HG02588 (cell line): ENCODE results near the gene PRKCA.

Source experiments
- ATAC-seq: cut with Tn5 transposase; IDR thresholded peaks from one replicate; pipeline ENCODE4 v1.9.1; 2021; ENCODE audit warnings: mild to moderate bottlenecking, moderate library complexity; ENCODE audit not compliant: unreplicated experiment

Gene PRKCA

DNA sequence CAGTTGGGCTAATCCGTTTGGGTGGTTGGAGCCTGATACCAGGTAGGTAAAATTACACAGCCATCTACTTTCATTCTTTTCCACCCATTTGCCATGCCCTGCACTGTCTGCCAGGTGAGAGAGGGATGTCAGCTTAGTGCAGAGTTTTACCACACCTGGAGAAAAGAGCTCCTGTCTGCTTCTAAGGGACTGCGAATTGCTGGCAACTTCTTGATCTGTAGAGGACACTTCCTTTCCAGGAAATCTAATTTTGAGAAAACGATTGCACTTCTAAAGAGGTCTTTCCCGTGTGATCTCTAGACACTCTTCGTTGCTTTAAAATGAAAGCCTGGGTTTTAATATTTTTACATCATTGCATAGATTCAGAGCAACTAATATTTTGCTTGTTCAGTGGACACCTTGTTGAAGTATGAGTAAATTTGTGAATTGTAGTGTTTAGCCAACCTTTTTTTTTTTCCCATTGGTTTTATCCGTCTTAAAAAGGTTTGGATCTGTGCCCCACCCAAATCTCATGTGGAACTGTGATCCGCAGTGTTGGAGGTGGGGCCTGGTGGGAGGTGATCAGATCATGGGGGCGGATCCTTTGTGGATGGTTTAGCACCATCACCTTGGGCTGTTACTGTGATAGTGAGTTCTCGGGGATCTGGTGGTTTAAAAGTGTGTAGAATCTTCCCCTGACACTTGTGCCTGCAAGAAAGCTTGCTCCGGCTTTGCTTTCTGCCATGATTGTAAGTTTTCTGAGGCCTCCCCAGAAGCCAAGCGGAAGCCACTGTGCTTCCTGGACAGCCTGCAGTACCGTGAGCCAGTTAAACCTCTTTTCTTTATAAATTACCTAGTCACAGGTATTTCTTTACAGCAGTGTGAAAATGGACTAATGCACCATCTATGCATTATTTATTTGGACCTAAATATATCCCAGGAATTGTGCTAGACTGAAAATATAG, 104.6 kb downstream of the PRKCA start:
- ATAC-seq: no peak

DNA sequence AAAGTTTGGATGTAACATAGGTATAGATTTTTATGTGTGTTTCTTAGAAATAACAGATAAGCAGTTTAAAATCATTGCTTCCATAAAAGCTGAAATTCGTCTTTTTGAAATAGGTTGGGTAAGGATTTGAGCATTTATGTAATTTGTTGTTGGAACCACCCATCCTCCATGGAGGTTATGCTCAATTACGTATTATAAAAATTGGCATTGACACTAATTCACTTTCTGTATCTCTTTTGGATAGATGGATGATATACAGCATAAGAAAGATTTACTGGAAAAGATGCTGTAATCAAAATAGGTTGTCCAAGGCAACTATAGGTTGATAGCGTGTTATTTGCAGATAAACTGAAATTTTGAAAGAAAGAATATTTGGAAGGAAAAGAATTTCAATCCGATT, 105.5 kb downstream of the PRKCA start:
- ATAC-seq: no peak

DNA sequence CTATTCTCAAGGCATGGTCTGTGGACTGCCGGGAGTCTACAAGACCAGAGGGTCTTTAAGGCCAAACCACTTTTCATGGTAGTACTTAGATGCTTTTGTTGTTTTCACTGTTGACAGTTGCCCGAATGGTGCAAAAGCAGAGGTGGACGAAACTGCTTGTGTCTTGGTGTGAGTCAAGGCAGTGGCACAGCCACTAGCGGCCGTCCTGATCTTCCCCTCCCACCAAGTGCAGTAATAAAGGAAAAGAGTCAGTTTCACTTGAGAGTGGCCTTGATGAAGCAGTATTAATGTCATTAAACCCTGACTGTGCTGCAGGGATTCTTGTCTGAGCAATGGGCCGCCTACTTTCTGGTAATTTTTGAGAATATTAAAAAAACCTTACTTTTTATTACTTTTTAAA, 109.1 kb downstream of the PRKCA start:
- ATAC-seq: no peak

DNA sequence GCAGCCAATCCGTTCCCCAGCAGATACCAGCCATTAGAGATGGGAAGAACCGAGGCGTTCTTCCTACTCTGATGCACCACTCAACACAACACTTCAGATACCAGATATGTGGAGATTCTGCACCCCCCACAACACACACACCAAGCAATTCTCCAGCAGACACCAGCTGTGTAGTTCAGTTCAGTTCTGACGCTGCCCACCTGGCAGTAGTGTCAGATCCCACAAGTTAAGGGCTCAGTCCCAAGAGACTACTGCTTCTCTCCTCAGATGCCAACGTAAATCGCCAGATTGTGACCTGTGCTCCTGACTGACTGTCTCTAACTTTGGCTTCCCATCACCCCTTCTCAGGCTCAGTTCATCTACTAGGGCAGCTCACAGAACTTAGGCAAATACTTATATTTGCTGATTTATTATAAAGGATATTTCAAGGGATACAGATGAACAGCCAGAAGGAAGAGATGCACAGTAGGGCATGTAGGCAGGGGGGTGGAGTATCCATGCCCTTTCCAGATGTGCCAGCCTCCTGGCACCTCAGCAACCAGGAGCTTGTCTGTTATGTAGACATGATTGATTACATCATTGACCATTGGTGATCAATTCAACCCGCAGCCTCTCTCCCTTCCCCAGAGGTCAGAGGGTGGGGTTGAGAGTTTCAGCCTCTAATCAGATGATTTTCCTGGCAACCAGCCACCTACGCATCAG, 110.6 kb downstream of the PRKCA start:
- ATAC-seq: no peak

DNA sequence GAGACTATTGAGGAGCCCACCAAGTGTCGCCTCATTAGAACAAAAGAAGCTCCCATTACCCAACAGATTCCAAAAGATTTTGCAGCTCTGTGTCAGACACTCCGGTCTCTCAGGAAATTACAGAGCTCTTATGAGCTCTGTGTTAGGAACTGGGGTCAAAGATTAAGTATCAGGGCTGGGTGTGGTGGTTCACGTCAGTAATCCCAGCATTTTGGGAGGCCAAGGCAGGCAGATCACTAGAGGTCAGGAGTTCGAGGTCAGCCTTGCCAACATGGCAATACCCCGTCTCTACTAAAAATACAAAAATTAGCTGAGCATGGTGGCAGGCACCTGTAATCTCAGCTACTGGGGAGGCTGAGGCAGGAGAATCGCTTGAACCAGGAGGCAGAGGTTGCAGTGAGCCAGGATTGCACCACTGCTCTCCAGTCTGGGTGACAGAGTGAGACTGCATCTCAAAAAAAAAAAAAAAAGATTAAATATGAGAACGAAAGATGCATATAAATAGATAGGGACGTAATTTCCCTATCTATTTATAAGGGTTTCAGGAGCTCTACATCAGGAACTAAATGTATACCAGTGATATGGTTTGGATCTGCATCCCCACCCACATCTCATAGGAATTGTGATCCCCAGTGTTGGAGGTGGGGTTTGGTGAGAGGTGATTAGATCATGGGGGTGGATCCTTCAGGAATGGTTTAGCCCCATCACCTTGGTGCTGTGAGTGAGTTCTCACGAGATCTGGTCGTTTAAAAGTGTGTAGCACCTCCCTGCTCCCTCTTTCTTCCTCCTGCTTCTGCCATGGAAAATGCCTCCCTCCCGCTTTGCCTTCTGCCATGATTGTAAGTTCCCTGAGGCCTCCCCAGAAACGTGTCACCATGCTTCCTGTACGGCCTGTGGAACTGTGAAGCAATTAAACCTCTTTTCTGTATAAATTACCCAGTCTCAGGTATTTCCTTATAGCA, 111.4 kb downstream of the PRKCA start:
- ATAC-seq: no peak

DNA sequence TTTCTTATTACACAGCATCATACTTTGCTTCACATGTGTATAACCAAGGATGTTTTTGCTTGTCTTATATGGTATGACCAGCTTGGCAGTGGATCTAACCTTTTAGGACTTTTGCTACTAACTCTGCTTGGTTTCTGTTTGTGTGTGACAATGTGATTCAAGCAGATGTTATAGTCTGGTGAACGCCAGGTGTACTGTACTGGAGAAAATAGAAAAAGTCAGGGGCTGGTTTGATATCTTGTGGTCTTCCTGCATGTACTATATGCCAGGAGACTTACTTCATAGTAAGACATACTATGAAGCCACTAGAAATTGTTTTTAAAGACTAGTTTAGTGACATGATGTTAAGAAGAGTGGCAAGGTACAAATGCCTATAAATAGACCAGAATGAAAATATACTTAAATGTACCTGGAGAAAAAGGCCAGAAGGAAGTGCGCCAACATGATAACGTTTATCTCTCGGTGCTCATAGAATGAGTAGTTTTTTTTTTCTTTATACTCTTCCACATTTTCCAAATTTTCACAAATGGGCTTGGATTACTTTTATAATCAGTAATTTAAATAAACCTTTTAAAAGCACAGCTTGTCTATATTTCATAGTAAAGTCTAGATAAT, 112.3 kb downstream of the PRKCA start:
- no peak for ATAC-seq

DNA sequence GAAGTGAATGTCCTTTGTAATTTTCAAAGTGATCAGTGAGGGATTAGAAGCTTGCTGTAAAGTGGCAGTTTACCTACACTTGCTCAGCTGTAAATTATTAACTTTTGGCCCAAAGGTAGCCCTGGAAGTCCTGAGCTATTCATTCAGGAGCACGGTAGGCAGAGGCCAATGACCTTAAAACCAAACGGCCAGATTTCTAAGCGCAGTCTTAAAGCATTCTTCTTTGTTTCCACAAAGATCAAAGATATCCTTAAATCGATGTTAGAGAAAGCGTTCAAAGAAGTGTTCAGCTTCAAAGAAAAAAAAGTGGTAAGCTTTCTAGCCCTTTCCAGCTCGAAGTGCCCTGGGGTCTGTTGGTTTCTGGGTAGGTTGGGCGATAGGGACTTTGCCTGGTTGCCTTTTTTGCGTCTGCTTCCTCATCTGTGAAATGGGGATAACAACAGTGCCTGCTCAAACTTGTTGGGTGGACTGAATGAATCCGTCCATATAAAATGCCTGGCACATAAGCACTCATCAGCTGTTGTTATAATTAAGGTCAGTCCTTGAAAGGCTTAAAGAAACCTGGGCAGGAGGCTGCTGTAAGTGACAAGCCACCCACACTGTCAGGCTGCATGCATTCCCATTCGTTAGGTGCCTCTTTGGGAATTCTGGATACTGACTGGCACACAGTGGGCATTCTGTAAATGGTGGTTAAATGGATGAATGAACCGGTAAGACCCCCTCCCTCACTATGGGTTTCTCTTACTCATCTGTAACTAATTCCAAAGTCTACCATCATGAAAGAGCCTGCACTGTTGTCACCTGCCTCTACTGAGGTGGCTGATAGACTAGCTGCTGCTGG, 113.2 kb downstream of the PRKCA start:
- ATAC-seq: no peak

DNA sequence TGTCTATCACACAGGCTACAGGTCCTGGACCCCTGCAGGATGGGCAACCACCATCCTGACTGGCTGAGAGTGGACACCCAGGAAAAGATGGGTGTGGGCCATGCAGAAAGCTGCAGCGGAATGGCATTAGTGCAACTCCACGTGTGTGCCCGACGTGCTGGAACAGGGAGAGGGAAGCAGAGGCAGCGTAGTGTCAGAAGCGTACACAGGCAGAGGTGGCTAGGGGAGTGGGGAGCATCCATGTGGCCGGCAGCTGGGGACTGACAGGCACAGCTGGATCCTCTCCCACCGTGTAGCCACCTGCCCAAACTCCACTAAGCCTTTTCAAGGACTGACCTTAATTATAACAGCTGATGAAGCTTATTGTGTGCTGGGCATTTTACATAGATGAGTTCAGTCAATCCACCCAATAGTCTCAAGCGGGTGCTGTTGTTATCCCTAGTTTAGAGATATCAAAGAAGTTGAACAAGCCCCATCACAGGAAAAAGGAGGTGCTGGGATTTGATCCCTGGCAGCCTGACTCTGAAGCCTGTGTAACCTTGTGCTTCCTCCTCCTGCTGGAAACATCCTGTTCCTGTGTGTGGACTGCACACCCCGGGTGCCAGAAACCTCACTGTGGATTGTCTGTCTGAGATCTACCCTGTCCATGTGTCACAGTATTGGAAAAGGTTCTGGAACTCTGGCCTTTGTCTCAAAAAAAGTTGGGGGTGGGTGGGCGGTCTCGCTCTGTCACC, 114.0 kb downstream of the PRKCA start:
- no peak for ATAC-seq

DNA sequence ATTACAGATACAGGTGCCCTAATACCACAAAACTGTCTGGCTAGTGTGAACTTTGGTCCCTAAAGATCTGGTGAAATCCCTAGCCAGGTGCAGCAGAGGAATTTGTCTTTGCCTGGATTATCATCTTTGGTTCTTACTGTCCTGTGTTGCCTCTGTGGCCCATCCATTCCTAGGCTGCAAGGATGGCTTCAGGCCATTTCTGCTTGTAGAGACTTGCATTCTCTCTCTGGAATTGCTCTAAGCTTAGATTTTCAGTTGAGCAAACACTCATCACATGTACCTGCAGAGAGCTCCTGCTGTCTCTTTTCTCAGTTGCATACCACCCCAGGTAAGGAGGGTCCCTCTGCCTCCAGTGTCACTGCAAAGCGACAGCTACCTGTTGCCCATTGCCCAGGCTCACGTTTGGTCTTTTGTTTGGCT, 114.9 kb downstream of the PRKCA start:
- no peak for ATAC-seq

DNA sequence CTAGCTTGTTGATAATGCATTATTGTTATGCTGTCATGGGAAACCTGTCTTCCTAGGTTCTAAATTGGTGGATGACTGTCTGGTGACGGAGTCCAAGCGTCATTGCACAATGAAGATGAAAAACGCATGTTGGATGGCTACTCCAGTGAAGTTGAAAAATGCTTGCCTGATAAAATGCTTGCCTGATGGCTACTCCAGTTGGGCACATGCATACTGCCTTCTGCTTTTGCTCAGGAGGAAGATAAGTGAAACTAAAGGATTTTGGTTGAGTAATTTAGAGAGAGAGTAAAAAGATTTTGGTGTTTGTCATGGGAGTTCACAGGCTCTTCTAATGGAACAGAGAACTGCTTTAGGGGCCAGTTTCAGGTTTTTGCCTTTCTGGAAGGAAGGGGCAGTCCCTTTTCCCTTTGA, 118.6 kb downstream of the PRKCA start:
- no peak for ATAC-seq

DNA sequence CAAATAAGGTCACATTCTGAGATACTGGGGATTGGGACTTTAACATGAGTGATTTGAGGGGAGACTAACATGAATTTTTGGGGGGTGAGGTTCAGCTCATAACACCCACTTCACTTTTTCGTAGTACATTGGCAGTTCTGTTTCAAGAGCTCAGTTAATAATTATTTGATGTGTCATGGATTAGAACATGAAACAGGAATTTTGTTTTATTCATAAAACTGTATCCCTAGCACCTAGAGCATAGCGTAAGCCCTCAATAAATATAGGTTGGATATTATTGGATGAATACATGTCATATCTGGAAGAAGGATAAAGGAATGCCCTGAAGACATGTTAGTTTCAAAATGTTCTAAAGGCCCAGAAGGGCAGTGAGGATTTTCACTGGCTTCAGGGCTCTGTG, 119.8 kb downstream of the PRKCA start:
- no peak for ATAC-seq

DNA sequence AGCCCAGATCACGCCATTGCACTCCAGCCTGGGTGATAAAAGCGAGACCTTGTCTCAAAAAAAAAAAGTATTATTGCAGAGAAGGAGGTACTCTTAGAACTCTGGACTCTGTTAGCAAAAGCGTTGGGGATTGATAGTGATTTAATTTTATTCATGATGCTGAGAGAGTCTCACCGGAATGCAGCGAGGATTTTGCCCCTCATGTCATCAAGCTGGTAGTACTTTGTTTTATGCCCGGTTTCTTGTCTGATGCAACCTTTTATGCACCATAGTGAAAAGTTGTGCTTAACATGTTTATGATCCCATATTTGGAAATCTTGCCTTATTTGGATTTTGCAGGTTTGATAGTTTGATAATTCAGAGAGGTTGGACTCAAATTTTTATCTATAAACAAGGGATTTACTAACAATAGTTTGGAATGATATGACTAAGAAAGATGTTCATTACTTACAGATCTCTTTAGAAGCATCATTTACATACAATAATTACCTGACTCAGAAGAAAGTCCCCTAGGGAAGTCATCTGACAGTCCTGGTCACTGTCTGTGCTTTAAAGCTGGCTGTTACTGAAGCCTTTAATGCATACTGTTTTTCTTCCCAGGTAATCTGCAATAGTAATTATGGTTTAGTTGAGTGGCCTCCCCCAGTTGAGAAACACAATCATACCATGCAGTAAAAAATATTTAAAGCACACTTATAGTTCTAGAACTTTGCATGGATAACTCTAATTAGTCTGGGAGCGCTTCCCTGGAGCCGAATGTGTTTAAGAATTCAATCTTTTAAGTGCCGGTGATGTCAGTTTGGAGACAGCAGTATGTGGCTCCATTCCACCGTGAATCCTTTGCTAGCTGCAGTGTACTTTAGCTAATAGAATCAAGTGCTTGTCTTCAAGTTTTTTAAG, 120.9 kb downstream of the PRKCA start:
- no peak for ATAC-seq

DNA sequence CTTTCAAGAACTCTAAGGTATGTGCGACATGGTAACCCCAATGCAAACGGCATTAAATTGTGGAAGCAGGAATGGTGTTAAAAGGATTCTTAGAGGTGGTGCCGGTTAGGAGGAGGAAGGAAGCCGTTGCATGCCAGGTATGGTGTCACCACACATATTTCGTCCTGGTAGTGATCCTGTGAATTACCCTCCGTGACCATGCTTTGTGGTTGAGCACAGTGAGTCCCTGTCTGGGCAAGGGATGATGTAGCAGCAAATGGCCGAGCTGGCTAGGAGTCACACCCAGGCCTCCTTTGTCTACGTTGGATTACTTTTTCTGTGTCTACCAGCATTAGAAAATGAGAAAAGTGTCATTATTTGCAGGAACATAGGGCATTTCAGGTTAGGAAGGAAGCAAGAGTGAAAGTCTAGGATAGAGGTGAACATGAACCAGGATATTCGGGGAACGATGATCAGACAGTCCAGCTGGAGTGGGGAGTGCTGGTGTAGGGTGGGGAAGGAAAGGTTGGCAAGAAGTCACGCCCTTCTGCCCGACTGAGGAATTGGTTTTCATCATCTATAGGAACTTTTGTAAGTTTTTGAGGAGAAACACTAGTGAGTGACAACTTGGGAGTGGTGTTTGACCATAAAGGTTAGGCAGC, 123.5 kb downstream of the PRKCA start:
- ATAC-seq: no peak

DNA sequence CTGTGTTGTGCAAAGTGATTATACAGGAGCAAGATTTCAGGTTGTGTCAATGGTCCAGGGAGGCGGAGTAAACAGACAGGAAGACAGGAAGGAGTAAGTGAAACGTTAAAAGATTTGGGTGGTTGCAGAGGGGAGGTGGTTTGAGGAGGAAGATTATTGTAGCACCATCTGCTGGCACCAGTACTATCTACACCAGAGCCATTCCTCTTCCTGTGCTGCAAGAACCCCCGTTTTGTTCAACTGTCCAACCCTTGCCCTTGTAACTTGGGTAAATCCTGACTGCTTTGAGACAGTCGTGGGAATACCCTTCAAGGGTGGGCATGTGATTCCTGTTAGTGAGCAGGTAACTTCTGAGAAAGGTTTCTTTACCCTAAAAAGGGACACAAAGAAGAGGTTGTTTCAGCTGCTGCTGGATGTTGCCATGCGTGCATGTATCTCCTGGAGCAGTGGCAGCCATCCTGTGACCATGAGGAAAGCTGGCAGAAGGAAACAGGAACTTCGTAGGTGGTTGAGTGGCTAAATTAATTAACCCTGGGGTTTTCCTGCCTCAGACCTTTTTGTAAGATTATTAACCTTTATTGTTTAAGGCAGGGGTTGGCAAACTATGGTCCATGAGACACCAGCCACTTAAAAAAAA, 124.1 kb downstream of the PRKCA start:
- no peak for ATAC-seq

DNA sequence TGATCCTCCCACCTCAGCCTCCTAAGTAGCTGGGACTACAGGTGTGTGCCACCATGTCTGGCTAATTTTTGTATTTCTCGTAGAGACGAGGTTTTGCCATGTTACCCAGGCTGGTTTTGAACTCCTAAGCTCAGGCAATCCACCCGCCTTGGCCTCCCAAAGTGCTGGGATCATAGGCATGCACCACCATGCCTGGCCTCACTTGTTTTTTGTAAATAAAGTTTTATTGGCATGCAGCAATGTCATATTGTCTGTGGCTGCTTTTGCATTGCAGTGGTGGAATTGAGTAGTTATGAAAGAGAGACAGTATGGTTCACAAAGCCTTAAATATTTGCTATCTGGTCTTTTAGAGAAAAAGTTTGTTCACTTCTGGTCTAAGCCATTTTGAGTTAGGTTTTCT, 124.7 kb downstream of the PRKCA start:
- ATAC-seq: no peak

DNA sequence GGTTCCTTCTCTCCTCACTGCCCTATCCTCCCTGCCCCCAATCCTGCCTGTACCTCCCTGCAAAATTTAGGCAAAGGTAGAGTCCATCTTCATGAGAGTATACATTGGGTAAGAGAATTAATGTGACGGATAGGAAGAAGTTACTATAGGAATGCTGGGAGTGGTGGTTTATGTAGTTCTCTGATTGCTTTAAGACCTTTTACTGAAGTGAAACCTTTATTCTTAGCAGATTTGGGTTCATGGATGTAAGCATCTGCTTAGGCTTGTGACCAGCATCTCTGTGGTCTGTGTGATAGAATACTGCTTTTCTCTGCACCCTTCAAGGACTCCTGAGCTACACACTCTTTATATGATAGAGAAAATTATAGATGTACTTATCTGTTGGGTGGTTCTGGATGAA, 127.3 kb downstream of the PRKCA start:
- no peak for ATAC-seq
